Cerebellar cortex (tissue), 1 donor: ENCODE data around the gene CA12.

Experiments used
- DNase-seq: peaks from one replicate; pipeline ENCODE4 v3.0.0-alpha.2; 2015; ENCODE audit warnings: low spot score

The CA12 gene

GRCh38 chr15:63374686-63375520 is 6.7 kb downstream of the CA12 start:
- peak; percentile 50 for DNase-seq

DNA sequence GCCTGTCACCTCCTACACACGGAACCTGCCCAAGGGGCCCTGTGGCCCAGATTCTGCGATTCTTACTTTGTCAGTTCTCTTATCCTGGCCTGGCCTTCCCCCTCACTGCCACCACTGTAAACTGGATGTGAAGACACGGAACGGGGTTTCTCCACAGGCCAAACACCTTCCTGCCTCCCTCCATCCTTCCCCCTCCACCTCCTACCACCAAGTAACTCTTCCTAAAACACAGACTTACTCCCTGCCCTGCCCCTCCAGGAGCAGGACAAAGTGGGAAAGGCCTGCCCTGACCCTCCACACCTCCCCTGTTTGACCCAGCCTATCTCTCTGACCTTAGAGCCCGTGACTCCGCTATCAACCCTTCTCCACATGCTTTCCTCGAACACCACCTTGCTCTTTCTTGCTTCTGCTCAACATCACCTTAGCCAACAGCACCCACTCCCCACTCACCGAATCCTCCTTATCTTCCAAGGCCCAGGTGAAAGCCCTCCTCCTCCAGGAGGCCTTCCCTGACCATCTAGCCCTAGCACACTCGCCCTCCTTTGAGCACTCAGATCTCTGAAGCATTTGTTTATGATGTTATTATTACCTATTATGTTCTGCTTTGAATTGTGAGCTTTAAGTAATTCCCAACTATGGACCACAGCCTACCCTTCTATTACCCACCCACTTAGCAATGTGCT is 7.6 kb downstream of the CA12 start:
- no peak for DNase-seq

GRCh38 chr15:63373330-63373729 is 8.3 kb downstream of the CA12 start:
- no peak for DNase-seq

DNA sequence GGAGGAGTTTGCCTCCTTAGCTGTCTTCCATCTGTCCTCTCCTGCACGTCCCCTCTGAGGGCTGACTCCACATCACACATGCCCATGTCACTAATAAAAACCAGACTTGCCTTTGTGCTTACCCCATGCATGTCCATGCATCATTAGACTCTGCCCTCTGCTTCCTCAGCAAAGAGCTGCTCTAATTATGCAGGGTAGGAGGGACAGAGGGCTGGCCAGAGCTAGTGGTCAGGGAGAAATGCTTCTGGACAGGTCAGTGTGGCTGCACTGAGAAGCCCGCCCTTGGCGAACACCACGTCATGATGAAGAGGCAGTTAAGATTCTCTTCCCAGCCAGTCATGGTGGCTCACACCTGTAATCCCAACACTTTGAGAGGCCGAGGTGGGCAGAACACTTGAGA is 8.9 kb downstream of the CA12 start:
- no peak for DNase-seq

GRCh38 chr15:63372018-63372705 is 9.5 kb downstream of the CA12 start:
- DNase-seq, result no peak

DNA sequence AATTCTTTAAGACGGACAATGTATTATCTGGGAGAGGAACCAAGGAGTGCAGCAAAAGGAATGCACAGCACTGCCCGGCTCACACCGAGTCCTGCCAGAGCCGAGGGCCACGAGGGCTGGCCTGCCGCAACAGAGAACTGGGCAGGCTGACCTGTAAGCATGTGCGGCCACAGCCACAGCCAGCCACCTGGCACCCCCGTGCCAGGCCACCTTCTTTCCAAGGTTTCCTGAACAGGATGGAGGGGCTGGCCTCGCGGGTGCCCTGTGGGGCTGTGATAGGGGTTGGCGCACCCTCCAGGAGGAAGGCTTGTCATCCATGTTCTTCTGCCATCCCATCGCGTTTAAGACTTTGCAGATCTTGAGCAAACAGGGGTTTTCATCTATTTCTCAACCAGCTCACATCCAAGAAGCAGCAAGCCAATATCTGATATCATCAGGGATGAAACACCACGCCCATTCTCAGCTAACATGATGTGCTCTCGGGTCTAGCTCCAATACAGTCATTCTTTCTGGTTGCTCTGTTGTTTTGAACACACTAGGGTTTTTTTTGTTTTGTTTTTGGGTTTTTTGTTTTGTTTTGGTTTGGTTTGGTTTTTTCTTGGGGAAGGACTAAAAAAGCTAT is 10.2 kb downstream of the CA12 start:
- no peak for DNase-seq

GRCh38 chr15:63370764-63371163 is 10.9 kb downstream of the CA12 start:
- DNase-seq, result no peak

DNA sequence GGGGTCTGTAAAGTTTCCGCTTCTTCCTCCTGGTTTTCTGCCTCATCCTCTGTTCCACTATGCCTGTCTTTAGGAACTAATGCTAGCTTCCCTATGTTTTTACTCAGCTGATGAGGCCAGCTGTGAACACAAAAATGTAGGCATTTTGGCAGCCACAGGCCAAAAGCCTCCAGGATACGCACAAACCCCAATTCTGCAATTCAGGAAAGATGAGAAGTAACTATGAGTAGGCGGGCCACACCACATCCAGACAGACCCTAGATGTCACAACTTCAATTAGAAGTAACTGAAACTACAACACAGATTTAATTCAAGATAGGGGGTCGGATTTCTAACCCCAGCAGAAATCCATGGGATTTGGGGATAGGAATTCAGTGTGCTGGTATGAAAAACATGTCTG is 11.9 kb downstream of the CA12 start:
- DNase-seq, result no peak

DNA sequence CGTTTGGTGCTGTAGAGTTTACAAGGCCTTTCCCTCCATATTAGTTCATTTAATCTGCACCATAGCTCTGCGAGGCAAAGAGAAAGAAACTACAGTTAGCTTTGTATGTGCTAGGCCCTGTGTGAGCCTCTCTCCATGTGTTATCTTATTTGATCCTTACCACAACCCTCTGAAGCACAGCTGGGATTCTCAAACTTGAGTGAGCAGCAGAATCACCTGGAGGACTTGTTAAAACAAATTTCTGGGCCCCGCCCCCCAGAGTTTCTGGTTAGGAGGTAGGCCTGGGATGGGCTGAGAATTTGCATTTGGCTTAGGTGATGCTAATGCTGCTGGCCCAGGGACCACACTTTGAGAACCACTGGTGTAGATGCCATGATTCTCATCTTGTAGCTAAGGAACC is 12.3 kb downstream of the CA12 start:
- no peak for DNase-seq

GRCh38 chr15:63368503-63368902 is 13.1 kb downstream of the CA12 start:
- DNase-seq, result no peak

GRCh38 chr15:63367900-63368299 is 13.7 kb downstream of the CA12 start:
- no peak for DNase-seq

GRCh38 chr15:63367390-63367789 is 14.3 kb downstream of the CA12 start:
- no peak for DNase-seq

- no peak for DNase-seq
Measured at GRCh38 chr15:63366451-63366850, 15.2 kb downstream of the CA12 start.

GRCh38 chr15:63365273-63365680 is 16.4 kb downstream of the CA12 start:
- no peak for DNase-seq

GRCh38 chr15:63364399-63365272 is 17.0 kb downstream of the CA12 start:
- DNase-seq, result no peak

- DNase-seq, result no peak
Measured at GRCh38 chr15:63363292-63363691, 18.4 kb downstream of the CA12 start.

GRCh38 chr15:63362885-63363284 is 18.8 kb downstream of the CA12 start:
- DNase-seq, result no peak

GRCh38 chr15:63362196-63362595 is 19.4 kb downstream of the CA12 start:
- DNase-seq, result no peak

- no peak for DNase-seq
Measured at GRCh38 chr15:63360170-63360569, 21.5 kb downstream of the CA12 start.

GRCh38 chr15:63358241-63359029 is 23.2 kb downstream of the CA12 start:
- no peak for DNase-seq

- no peak for DNase-seq
Measured at GRCh38 chr15:63357731-63358130, 23.9 kb downstream of the CA12 start.
